B cell (primary cell): ENCODE measurements around the gene TSHB. TPM values are rescaled to one million over a fixed set of nuclear protein-coding genes. Genes with fewer than 3 reads are reported as not detected.

Source experiments
- ATAC-seq: fragments of 200-7000 bp; cut with Tn5 transposase; one replicate; pipeline ENCODE4 v1.10.0; 2021; ENCODE audit warnings: low read depth, mild to moderate bottlenecking, moderate number of reproducible peaks, moderate library complexity
- CTCF ChIA-PET: fragments of 350-600 bp; sonication (Branson Sonifier 250); formaldehyde crosslinking; loops from one replicate; lab custom pipeline; 2021; ENCODE audit warnings: antibody characterized with exemption, inconsistent platforms; lab: Charles Lee
- POLR2A ChIA-PET: fragments of 350-600 bp; sonication (Branson Sonifier 250); formaldehyde crosslinking; loops from one replicate; lab custom pipeline; 2021; ENCODE audit warnings: antibody characterized with exemption; lab: Charles Lee
- DNase-seq: peaks from one replicate; pipeline ENCODE4 v3.0.0; 2013
- H2AFZ ChIP-seq: 2 replicates; pipeline ENCODE4 v1.6.1; 2012; ENCODE audit warnings: mild to moderate bottlenecking, low read depth, low read length; ENCODE audit not compliant: insufficient read depth, poor library complexity, severe bottlenecking
- H3K27ac ChIP-seq, 2 donors: 1 replicate in 1 of 2; 2 replicates in 1 of 2; pipeline ENCODE4 v1.5.1; 2012 to 2013; ENCODE audit warnings: low read length in 2 of 2, mild to moderate bottlenecking in 2 of 2, moderate library complexity in 1 of 2
- H3K27me3 ChIP-seq, 4 experiments: fragments of 200-600 bp in 1 of 4; sonication (generic) in 1 of 4; replicated peaks in 1 of 4; 1 replicate in 2 of 4; 2 replicates in 2 of 4; pipeline versions ENCODE4 v1.6.1 to v1.7.0; 2013 to 2016; ENCODE audit warnings: low read length in 3 of 4, mild to moderate bottlenecking in 2 of 4, mixed read lengths in 1 of 4, moderate library complexity in 1 of 4; ENCODE audit not compliant: insufficient read depth in 4 of 4, control insufficient read depth in 3 of 4; ENCODE audit errors: control extremely low read depth in 1 of 4
- H3K36me3 ChIP-seq, 2 experiments: replicated peaks in 1 of 2; 1 replicate in 1 of 2; 2 replicates in 1 of 2; pipeline versions ENCODE4 v1.6.1 to v1.7.1; 2013; ENCODE audit warnings: low read length in 1 of 2; ENCODE audit not compliant: insufficient read depth in 2 of 2, control insufficient read depth in 1 of 2; ENCODE audit errors: control extremely low read depth in 1 of 2, extremely low read depth in 1 of 2
- H3K4me1 ChIP-seq, 2 donors: fragments of 200-600 bp in 1 of 2; sonication (generic) in 1 of 2; 1 replicate in 1 of 2; 2 replicates in 1 of 2; pipeline versions ENCODE4 v1.5.1 to v1.6.1; 2013 to 2017; ENCODE audit warnings: low read length in 2 of 2; ENCODE audit not compliant: control insufficient read depth in 2 of 2, insufficient read depth in 2 of 2
- H3K4me2 ChIP-seq: replicated peaks from 2 replicates; pipeline ENCODE3; 2012; ENCODE audit warnings: mild to moderate bottlenecking, low read depth, low read length; ENCODE audit not compliant: poor library complexity, severe bottlenecking
- H3K4me3 ChIP-seq, 5 experiments: fragments of 200-600 bp in 1 of 5; sonication (generic) in 1 of 5; 1 replicate in 3 of 5; 2 replicates in 2 of 5; pipeline versions ENCODE4 v1.5.1 to v1.7.0; 2011 to 2016; ENCODE audit warnings: low read length in 4 of 5, mild to moderate bottlenecking in 4 of 5, low read depth in 2 of 5, control low read depth in 1 of 5, moderate library complexity in 1 of 5; ENCODE audit not compliant: insufficient read depth in 1 of 5; ENCODE audit errors: control extremely low read depth in 1 of 5, extremely low read depth in 1 of 5
- H3K79me2 ChIP-seq: fragments of 200-600 bp; sonication (generic); one replicate; pipeline ENCODE4 v1.6.0; 2016; ENCODE audit warnings: low read length; ENCODE audit not compliant: control insufficient read depth, insufficient read depth
- H3K9ac ChIP-seq: fragments of 200-600 bp; sonication (generic); 2 replicates; pipeline ENCODE4 v1.6.1; 2017; ENCODE audit warnings: mild to moderate bottlenecking, low read length, moderate library complexity
- H3K9me3 ChIP-seq, 3 donors: one replicate each; pipeline versions ENCODE4 v1.6.1 to v1.7.1; 2013; ENCODE audit warnings: low read length in 2 of 3; ENCODE audit not compliant: control insufficient read depth in 2 of 3, insufficient read depth in 1 of 3; ENCODE audit errors: control extremely low read depth in 1 of 3
- H4K20me1 ChIP-seq: 2 replicates; pipeline ENCODE4 v1.6.0; 2012; ENCODE audit warnings: mild to moderate bottlenecking, low read length; ENCODE audit not compliant: insufficient read depth, control insufficient read depth, poor library complexity, severe bottlenecking
- H3K27ac Mint-ChIP-seq: one replicate; pipeline ENCODE4 v1.8.0; 2021; ENCODE audit warnings: mixed read lengths
- H3K27me3 Mint-ChIP-seq: one replicate; pipeline ENCODE4 v1.8.0; 2021; ENCODE audit warnings: mixed read lengths
- H3K4me1 Mint-ChIP-seq: one replicate; pipeline ENCODE4 v1.8.0; 2021; ENCODE audit warnings: mixed read lengths
- H3K4me3 Mint-ChIP-seq: one replicate; pipeline ENCODE4 v1.8.0; 2021; ENCODE audit warnings: mixed read lengths
- H3K9me3 Mint-ChIP-seq: one replicate; pipeline ENCODE4 v1.8.0; 2022; ENCODE audit warnings: mixed read lengths; ENCODE audit not compliant: insufficient read depth
- EZH2 ChIP-seq: IDR thresholded peaks from 2 replicates; pipeline ENCODE4 v1.6.1; 2012; ENCODE audit warnings: borderline replicate concordance, low read depth, mild to moderate bottlenecking, moderate library complexity, low read length; ENCODE audit not compliant: insufficient read depth, poor library complexity, severe bottlenecking
- WGBS: methylation state at CpG from one replicate; pipeline ENCODE4 v1.1.5; 2013; ENCODE audit warnings: missing lambda C conversion rate; ENCODE audit not compliant: insufficient coverage; 5-methylcytosine and 5-hydroxymethylcytosine counted together
- intact Hi-C: fragments of 100-400 bp; cut with micrococcal nuclease; formaldehyde crosslinking; loops from one replicate; pipeline ENCODE4 v1.10.0; 2022
- polyA plus RNA-seq: library from polyadenylated mRNA; depleted of rRNA; stranded (reverse); fragments of >200 nt; gene quantifications from 2 replicates; pipeline ENCODE4 v1.2.3, GENCODE V29; 2012
- total RNA-seq, 2 donors: library from RNA; stranded (reverse); fragments of 120-200 nt in 1 of 2; gene quantifications; 1 replicate in 1 of 2; 2 replicates in 1 of 2; pipeline versions ENCODE4 v1.2.3 to v1.2.4, GENCODE V29; 2013 to 2022
- TF ChIP-seq, protein P1 (sequence below): fragments of 200-600 bp; IDR thresholded peaks from one replicate; pipeline ENCODE4 v1.8.0; 2022; ENCODE audit warnings: antibody characterized with exemption, mild to moderate bottlenecking

Gene TSHB
- total and polyA plus RNA-seq, 2 donors (not counting 1 experiment from before 2014, with no cell fraction given): not detected

DNA sequence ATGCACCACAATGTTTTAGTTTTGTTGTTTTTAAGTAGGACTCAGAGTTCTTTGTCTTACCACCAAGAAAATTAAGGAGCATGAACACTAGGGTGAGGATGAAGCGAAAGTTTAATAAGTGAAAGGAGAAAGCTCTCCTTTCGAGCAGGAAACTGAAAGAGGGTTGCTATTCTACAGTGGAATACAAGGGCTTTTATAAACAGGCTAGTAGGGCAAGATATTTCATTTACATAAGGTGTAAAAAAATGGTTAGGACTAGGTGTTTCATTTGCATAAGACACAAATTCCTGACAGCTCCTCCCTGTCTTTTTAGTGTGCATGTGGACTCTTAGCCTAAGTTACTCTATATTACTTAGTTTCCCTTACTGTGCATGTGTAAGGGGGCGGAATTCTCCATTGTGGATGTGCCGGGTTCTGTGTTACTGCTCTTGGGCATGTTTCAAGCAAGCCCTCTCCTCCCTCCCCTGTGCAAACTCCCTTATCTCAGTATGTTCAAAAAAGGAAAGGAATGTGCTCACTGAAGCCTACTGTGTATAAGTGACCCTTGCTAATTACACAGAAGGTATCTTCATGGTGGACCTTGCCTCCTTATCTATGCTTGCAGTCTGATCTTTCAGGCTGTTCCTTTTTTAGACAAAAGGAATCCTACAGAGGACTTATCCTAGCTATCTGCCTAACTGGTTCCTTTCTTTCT lies 7.3 kb downstream of the TSHB start:
- no peak overlapping the region for H3K9ac ChIP-seq
- no peak for DNase-seq
- H3K4me3 Mint-ChIP-seq: no peak overlapping the region
- no peak overlapping the region for H3K27ac ChIP-seq
- ATAC-seq: no peak
- H4K20me1 ChIP-seq: no peaks in the 10 kb centered on the region
- no peaks in the 10 kb centered on the region for H3K36me3 ChIP-seq
- intact Hi-C loops: no loop called here
- peaks cover 0 to 4% (median 0%) of the 10 kb centered on the region in 4 experiments for H3K27me3 ChIP-seq
- H3K4me1 Mint-ChIP-seq: no peaks in the 10 kb centered on the region
- H3K27me3 Mint-ChIP-seq: peaks cover 5% of the 10 kb centered on the region
- H3K9me3 ChIP-seq: no peaks in the 10 kb centered on the region
- ChIA-PET POLR2A (no interaction called here), CTCF (no interaction called here)
- TF ChIP-seq EZH2: no peak
- TF ChIP-seq, protein P1, sequence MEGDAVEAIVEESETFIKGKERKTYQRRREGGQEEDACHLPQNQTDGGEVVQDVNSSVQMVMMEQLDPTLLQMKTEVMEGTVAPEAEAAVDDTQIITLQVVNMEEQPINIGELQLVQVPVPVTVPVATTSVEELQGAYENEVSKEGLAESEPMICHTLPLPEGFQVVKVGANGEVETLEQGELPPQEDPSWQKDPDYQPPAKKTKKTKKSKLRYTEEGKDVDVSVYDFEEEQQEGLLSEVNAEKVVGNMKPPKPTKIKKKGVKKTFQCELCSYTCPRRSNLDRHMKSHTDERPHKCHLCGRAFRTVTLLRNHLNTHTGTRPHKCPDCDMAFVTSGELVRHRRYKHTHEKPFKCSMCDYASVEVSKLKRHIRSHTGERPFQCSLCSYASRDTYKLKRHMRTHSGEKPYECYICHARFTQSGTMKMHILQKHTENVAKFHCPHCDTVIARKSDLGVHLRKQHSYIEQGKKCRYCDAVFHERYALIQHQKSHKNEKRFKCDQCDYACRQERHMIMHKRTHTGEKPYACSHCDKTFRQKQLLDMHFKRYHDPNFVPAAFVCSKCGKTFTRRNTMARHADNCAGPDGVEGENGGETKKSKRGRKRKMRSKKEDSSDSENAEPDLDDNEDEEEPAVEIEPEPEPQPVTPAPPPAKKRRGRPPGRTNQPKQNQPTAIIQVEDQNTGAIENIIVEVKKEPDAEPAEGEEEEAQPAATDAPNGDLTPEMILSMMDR: no peak
- H3K79me2 ChIP-seq: no peaks in the 10 kb centered on the region
- H3K4me2 ChIP-seq: no peak overlapping the region
- H3K4me3 ChIP-seq: no peak overlapping the region
- H3K4me1 ChIP-seq: no peaks in the 10 kb centered on the region
- 71% methylated on average over 2 of the region's 4 CpGs for WGBS
- no peaks in the 10 kb centered on the region for H3K9me3 Mint-ChIP-seq
- H2AFZ ChIP-seq: no peak overlapping the region
- H3K27ac Mint-ChIP-seq: no peak overlapping the region

DNA sequence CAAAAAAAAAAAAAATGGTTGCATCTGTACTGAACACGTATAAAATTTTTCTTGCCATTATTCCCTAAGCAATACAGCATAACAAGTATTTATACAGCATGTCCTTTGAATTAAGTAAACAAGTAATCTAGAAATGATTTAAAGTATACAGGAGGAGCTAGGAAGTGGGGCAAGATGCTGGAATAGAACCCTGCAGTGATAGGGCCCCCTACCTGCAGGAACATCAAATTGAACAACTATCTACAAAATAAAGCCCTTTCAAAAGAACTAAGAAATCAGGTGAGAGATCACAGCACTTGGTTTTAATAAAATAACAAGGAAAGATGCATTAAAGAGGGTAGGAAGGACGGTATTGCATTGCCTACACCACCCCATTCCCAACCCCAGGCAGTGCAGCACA lies 10.9 kb downstream of the TSHB start:
- Histone ChIP-seq H3K79me2 (no peaks in the 10 kb centered on the region), H3K9ac (no peak overlapping the region), H3K4me3 (no peak overlapping the region), H3K27ac (no peak overlapping the region), H3K4me2 (no peak overlapping the region), H2AFZ (no peak overlapping the region), H3K9me3 (peaks cover 0 to 2% (median 0%) of the 10 kb centered on the region in 3 donors), H3K4me1 (no peaks in the 10 kb centered on the region), H3K27me3 (peaks cover 0 to 4% (median 0%) of the 10 kb centered on the region in 4 experiments), H4K20me1 (no peaks in the 10 kb centered on the region), H3K36me3 (no peaks in the 10 kb centered on the region)
- H3K27me3 Mint-ChIP-seq: peaks cover 5% of the 10 kb centered on the region
- H3K4me1 Mint-ChIP-seq: no peaks in the 10 kb centered on the region
- WGBS: no CpG with 5 or more reads among the region's 2 CpGs
- TF ChIP-seq, protein P1: no peak
- ChIA-PET CTCF (interaction anchor here (1.3 kb wide), 1 partner anchor 14 kb away, joined by 3 read pairs; no protein-coding TSS in a partner anchor), POLR2A (no interaction called here)
- ATAC-seq (no peak), DNase-seq (no peak)
- no peak overlapping the region for H3K4me3 Mint-ChIP-seq
- intact Hi-C loops: no loop called here
- H3K9me3 Mint-ChIP-seq: no peaks in the 10 kb centered on the region
- no peak overlapping the region for H3K27ac Mint-ChIP-seq
